Activated CD4-positive, alpha-beta T cell treated with anti-CD3 and anti-CD28 coated beads for 48 hours (primary cell): ENCODE data around the gene NTN5.
"Not testable (repeated sequence)": the region's sequence is repeated elsewhere in the genome, so short reads cannot be mapped to it uniquely, and the experiment has no call there.

ENCODE experiments used
- DNase-seq: peaks from one replicate; pipeline ENCODE4 v3.0.0-alpha.2; 2020

NTN5 gene

GRCh38 chr19:48668332-48668731, 4.5 kb downstream of the NTN5 start:
- DNase-seq, result no peak

GRCh38 chr19:48665786-48666185, 7.0 kb downstream of the NTN5 start:
- no peak for DNase-seq

GRCh38 chr19:48664476-48664875, 8.3 kb downstream of the NTN5 start:
- no peak for DNase-seq

GRCh38 chr19:48663667-48664066, 9.2 kb downstream of the NTN5 start:
- no peak for DNase-seq

- DNase-seq, result no peak
These were observed 11.1 kb downstream of the NTN5 start for GRCh38 chr19:48661711-48662090.

GRCh38 chr19:48660852-48661710, 11.7 kb downstream of the NTN5 start:
- DNase-seq, result peak; percentile 88

- DNase-seq, result no peak
These were observed 13.0 kb downstream of the NTN5 start for GRCh38 chr19:48659768-48660167.

GRCh38 chr19:48658483-48658882, 14.3 kb downstream of the NTN5 start:
- DNase-seq, result no peak

GRCh38 chr19:48657828-48658227, 15.0 kb downstream of the NTN5 start:
- not testable (repeated sequence) for DNase-seq

GRCh38 chr19:48656840-48657474, 15.9 kb downstream of the NTN5 start:
- DNase-seq, result no peak

GRCh38 chr19:48654299-48655059, 18.3 kb downstream of the NTN5 start:
- no peak for DNase-seq

GRCh38 chr19:48651683-48652048, 21.2 kb downstream of the NTN5 start:
- no peak for DNase-seq

GRCh38 chr19:48650974-48651682, 21.7 kb downstream of the NTN5 start:
- no peak for DNase-seq

GRCh38 chr19:48648134-48648533, 24.7 kb downstream of the NTN5 start:
- DNase-seq, result no peak

- DNase-seq, result no peak
These were observed 26.0 kb downstream of the NTN5 start for GRCh38 chr19:48646722-48647216.

- DNase-seq, result peak; percentile 93
These were observed 26.7 kb downstream of the NTN5 start, which contains the start of gene CA11 for GRCh38 chr19:48646001-48646721. TSS of gene CA11 (minus strand) at chr19:48646187. CDS start at chr19:48645632, 555 bp downstream.

- no peak for DNase-seq
These were observed 27.2 kb downstream of the NTN5 start for GRCh38 chr19:48645620-48646000.

GRCh38 chr19:48644839-48645619, 27.8 kb downstream of the NTN5 start:
- peak; percentile 85 for DNase-seq

GRCh38 chr19:48644355-48644754, 28.5 kb downstream of the NTN5 start:
- DNase-seq, result no peak

GRCh38 chr19:48642862-48643261, 30.0 kb downstream of the NTN5 start:
- DNase-seq, result no peak

- DNase-seq, result no peak
These were observed 31.0 kb downstream of the NTN5 start for GRCh38 chr19:48641850-48642249.
